Stimulated activated CD4-positive, alpha-beta T cell treated with anti-CD3 and anti-CD28 coated beads, Interleukin-15, amount 100 ng/mL, for 48 hours (primary cell): ENCODE results near the gene SLAIN1.
"Not testable (repeated sequence)": the region's sequence is repeated elsewhere in the genome, so short reads cannot be mapped to it uniquely, and the experiment has no call there.

Experiments used
- DNase-seq, 2 donors: peaks; one replicate each; pipeline ENCODE4 v3.0.0-alpha.2; 2020; ENCODE audit warnings: low read depth in 2 of 2

SLAIN1 gene

DNA sequence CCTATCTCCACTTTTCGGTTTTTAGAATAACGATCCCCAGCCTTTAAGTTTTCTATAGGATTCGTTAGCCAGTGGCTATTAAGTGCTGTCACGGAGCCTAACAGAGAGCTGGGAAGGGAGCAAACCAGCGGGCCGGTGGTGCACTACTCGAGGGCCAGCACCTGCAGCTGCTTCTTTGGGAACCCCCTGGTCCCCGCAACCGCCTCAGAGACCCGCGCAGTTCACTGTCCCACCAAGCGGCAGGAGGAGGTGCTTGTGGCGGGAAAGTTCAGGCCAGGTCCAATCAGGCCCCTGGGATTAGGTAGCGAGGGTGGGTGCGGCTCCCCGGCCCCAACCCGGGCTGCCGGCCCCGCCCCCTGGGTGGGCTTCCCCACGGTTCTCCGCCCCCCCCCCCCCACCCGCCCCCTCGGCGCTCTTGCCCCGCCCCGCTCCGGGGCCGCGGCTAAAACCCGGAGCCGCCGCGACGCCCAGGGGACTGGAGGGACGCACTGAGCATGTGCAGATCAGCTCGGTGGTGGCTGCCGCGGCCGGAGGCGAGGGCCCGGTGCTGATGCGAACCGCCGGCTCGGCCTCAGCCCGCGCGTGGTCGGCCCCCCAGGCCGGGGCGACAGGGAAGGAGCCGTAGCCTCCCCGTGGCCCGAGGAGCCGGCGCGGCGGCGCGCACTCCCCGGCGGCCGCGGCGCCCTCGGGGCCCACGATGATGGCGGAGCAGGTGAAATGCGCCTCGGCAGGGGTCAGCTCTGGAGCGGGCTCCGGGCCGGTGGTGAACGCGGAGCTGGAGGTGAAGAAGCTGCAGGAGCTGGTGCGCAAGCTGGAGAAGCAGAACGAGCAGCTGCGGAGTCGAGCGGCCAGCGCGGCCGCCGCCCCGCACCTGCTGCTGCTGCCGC, at the start of gene SLAIN1:
SLAIN1 (plus strand) TSS at position 471 of the 887 bp plus-strand sequence; CDS start at position 698, 227 bp downstream.
- DNase-seq = peak; percentile 59 to 72

DNA sequence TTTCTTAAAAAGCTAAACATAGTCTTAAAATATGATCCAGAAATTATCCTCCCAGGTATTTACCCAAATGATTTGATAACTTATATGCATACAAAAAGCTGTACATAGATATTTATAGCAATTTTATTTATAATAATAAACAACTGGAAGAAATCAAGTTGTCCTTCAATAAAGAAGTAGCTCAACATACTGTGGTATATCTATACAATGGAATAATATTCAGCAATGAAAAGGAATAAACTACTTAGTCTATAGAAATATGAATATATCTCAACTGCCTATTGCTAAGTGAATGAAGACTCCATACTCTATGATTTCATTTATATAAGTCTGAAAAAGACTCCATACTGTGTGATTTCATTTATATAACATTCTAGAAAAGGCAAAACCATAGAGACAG, 47.1 kb upstream of the SLAIN1 start:
- DNase-seq = no peak

DNA sequence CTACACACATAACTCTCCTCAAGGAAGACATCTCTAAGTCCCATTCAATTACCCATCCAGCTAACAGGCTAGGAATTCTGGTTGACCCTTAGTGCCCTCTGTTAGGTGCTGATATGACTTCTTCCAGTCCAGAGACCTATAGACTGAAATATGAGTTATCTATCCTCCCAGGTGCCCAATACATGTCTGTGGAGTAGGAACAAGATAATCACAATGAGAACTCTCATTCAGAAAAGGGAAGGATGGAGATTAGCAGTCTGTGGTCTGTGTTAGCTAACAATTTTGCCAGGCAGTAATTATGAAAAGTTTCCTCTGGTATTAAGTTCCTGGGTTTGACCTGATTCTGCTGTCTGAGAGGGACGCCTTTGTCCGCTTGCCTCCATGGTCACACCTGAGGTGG, 44.2 kb upstream of the SLAIN1 start:
- no peak for DNase-seq

DNA sequence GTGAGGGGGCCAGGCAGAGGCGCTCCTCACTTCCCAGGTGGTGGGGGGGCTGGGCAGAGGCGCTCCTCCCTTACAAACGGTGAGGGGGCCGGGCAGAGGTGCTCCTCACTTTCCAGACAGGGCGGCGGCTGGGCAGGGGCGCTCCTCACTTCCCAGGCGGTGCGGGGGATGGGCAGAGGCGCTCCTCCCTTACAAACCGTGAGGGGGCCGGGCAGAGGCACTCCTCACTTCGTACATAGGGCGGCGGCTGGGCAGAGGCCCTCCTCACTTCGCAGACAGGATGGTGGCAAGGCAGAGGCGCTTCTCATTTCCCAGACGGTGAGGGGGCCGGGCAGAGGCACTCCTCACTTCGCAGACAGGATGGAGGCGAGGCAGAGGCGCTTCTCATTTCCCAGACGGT, 37.5 kb upstream of the SLAIN1 start:
- DNase-seq = not testable (repeated sequence)

DNA sequence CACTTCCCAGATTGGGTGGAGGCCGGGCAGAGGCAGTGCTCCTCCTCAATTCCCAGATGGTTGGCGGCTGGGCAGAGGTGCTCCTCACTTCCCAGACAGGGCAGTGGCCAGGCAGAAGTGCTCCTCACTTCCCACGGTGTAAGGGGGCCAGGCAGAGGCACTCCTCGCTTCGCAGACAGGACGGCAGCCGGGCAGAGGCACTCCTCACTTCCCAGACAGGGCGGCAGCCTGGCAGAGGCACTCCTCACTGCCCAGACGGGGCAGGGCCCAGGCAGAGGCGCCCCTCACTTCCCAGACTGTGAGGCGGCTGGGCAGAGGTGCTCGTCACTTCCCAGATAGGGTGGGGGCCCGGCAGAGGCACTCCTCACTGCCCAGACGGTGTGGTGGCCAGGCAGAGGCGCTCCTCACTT, 36.6 kb upstream of the SLAIN1 start:
- DNase-seq = no peak

DNA sequence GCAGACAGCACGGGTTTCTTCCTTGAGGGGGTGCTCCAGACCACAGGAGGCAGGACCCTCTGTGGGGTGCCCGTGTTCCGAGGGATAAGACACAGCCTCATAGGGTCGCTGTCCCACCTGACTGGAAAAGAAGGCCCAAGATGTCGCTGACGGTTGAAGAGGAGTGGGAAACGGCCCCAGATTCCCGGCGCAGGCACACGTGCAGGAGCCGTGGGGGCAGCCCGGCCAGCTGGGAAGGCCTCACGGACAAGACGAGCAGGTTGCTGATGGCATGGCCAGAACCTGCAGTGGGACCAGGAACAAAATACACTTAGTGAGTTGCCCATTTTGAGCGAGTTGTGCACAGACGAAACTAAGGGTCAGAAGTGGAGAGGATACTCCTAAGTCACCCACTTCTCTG, 35.2 kb upstream of the SLAIN1 start:
- not testable (repeated sequence) for DNase-seq

DNA sequence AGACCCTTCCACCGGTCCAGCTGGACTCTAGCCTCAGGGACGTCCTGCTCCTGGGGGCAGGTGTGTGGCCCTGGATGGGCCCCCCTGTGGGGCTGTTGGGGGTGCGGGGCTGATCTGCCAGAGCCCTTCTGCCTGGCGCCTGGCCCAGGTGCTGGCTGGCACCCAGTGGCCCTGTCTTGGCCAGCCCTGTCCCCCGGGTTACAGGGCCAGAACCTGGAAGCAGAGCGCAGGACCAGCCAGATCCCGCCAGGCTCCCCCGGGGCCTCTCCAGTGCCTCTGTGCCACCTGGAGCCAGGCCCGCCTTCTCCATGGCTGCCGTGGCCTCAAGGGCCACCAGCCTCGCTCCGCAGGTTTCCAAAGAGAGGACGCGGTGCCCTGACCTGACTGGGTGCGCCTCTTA, 34.7 kb upstream of the SLAIN1 start:
- DNase-seq = not testable (repeated sequence)

DNA sequence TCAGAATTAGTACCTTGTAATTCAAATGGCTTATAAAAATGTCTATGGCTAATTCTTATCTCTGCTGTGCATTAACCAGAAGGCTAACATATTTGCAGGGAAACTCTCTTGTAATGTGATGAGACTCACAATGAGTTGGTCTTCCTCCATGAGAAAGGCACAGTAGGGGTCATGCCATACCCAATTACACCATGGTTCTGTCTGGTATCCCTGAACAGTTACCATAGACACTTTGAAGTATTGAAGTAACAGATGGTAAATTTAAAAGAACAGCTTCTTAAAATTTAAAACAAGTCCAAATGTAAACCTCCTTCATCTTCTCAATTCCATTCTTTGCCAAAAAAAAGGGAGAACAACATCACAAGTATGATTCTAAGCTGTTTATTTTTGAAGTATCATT, 22.6 kb upstream of the SLAIN1 start:
- no peak for DNase-seq

DNA sequence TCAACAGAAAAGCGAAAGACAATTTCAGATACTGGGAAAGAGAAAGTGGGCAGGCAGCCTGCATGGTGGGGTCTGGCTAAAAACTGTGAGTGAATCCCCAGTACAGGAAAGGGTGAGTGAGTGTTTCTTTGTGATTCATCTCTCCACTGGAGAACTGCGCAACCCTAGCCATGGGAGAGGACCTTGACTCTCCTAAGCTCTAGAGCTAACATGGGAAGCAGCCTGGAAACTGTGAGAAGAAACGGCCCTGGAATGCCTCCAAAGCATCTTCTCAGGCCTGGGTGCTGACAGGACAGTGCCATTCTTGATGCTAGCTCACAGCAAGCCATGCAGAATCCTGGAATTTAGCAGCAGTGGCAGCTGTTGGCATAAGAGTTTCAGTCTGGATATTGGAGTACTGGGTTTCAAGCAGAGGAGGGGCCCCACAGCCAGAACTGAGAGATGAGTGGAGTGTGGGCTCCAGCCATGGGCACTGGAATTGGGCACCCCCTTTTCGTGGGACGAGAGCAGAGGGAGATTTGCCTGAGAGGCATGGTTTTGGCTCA, 18.7 kb upstream of the SLAIN1 start:
- DNase-seq = no peak

DNA sequence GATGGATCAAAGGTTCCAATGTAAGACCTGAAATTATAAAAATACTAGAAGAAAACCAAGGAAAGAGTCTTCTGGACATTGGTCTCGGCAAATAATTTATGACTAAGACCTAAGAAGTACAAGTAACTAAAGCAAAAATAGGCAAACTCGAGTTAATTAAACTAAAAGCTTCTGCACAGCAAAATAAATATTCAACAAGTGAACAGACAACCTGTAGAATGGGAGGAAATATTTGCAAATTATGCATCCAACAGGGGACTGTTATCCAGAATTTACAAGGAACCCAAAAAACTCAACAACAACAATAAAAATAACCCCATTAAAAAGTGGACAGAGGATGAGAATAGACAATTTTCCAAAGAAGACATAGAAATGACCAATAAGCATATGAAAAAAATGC, 9.7 kb upstream of the SLAIN1 start:
- DNase-seq = no peak

DNA sequence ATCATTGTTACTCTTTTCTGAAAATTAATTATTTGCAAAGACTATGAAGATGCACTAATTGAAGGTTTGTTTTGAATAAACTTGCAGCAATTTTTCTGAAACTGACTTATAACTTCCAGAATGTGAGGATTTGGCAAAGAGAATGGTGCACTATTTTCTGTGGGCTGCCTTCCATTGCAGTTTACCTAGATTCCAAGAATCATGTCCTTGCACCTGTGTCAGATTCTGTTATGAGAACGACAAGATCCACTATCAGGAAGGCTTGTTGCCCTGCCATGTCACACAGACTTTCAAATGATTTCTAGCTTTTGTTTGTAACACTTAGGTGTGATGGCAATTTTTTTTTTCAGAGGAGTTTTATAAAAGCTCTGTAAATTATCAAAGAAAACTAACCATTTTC, 5.6 kb upstream of the SLAIN1 start:
- no peak for DNase-seq

DNA sequence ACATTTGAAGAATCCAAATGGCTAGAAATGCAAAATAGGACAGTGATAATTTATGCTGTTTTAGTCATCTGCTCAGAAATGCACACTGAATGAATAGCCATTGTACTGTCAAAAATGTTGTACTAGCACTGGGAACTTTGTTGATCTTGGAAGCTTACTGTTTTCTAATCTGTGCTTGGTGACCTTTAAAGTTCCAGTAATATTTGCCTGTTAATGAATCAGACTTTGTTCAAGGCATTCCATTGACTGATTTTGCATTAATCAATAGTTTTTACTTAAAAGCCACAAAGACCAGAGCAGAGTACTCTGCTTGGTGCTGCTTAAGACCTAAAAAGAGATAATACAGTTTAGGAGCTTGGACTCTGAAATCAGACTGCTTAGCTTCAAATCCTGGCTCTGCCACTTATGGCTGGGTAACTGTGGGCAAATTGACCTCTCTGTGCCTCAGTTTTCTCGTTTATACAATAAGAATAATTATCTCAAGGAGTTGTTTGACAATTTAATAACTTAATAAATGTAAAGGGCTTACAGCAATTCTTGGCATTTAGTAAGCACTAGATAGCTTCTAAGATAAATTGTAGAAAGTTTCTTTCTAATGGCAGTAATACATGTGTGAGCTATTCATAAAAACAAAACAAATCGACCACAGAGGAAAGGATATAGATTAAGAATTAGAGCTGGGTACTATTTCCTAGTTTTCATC, 4.6 kb upstream of the SLAIN1 start:
- DNase-seq = no peak

DNA sequence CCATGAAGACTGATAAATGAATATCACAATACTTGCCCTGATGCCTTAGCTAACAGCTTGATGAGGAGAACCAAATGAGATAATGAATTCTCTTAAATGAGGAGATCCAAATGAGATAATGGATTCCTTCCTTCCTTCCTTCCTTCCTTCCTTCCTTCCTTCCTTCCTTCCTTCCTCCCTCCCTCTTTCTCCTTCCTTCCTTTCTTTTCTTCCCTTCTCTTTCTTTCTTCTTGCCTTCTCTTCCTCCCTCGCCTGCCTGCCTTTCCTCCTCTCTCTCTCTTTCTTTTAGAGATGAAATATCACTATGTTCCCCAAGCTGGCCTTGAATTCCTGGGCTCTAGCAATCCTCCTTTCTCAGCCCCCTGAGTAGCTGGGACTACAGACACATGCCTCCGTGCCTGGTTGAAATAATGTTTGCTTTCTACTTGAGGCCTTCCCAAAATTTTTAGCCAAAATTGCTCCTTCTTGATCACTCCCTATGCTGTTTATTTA, 4.0 kb upstream of the SLAIN1 start:
- no peak for DNase-seq

DNA sequence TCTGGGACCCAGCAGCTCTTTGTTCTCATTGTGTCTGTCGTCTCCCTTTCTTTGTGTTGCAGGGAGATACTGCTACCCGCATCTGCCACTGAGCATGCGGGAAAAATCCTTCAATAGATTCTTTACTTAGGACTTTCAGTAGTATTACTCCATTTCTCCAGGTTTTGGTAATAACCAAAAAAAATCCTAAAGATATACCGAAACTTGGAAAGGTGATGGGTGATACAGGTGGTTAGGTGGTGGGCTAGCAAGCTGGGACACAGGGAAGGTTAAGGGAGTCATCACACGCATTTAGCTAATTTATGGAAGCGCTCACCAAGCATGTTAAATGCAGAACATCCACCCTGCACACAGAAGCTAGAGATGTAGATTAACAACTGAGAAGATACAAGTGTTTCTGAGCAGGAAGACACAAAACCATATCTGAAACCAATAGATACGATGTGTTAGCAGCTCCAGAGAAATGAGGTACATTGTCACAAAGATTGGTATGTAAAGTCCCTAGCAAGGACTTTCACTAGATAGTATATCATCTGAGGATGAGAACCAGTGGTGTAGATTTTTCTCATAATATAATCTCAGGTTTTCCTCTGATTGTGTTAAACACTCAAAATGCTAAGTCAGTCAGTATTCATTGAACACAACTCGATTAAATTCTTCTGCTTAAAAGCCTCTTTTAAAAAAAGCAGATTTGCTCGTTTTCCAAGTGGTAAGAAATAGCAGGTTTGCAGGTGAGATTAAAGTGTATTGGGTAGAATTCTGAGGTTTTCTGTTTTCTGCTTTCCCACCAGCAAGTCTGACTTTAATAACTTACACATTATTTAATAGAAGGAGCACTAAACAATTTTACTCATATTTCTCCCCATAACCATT, 1.2 kb upstream of the SLAIN1 start:
- no peak for DNase-seq

DNA sequence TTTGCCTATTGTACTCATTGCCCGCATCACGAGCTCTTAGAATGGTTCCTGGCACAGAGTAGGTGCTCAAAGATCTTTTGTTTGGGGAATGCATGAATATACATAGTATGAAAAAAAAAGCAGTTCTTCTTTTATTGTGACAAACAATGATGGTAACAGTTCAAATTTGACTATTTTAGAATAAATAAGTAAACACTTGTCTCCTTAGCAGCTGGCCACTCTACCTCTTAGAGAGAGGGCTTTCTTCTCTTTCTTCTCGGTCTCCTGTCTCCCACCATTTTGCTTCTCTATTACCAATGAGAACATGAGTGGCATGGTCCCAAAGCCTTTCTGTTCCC, 639 bp upstream of the SLAIN1 start:
- DNase-seq = no peak

DNA sequence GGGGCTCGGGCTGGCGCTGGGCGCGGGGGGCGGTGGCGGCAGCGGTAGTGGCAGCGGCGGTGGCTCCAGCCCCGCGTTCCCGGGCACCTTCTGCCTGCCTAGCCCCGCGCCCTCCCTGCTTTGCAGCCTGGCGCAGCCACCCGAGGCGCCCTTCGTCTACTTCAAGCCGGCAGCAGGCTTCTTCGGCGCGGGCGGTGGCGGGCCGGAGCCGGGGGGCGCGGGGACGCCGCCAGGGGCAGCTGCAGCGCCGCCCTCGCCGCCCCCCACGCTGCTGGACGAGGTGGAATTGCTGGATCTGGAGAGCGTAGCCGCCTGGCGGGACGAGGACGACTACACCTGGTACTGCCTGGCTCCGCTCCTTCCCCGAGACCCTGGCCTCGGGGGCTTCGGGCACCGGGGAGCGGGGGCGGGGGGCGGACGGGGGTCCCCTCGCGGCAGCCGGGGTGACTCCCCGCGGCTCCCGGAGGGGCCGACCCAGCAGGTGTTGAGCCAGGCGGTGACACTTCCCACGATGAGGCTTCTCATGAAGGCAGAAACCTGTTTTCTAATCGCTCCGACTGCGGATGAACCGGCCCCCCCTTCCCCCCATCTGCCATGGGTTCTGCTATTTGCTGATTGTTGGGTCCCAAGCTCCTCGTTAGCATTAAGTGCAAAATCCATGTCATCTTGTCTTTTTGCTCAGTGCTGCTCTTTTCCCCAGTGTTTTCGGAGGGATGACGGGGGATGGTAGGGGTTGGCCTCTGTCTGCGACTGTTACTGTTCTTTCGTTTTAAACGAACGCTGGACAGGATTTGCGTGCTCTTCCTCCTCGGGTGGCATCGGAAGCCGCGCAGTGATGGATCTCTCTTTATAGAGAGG, 943 bp downstream of the SLAIN1 start:
- peak; percentile 13 to 15 for DNase-seq

DNA sequence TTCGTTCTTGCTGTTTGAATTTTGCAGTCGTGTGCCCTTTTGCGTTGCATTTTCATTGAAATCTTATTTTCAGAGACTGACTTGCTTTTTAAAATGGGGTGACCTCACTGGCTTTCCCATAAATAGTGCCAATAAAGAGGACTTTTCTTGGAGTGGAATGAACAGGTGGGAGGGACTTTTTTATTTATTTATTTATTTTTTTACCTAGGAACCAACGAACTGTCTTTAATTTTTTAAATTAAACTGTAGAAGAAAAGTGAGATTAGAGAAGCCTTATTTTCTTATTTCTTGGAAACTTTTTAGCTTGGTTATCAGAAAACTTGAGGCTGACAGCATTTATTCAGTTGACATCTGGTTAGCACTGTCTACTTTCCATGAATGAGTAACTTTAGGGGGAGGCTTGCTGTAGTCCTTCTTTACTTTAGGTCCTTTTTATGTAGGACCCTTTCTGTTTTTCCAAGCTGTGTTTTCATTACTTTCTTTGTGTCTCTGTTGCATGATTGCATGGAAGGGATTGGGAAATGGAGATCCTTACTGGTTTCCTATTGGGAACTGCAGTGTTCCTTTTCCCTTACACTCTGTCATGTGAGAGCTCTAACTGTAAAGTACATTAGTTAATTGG, 1.7 kb downstream of the SLAIN1 start:
- DNase-seq = no peak

DNA sequence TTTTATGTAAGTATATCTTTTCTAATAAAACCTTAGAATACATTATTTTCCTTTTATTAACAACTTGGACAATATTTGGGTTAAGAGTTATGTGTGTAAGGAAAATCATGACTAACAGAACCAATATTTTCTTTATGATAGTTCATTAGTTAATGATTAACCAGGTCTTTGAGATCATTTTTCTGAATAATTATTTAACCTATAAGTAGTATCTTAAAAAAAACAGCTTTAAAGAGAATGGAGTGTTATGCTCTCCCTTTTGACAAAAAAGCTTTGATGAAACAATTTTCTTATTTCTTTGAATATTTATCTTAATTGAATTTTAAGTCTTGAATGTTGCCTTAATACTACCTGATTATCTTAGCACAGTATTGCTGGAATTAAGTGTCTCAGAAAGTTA, 3.8 kb downstream of the SLAIN1 start:
- DNase-seq = no peak

DNA sequence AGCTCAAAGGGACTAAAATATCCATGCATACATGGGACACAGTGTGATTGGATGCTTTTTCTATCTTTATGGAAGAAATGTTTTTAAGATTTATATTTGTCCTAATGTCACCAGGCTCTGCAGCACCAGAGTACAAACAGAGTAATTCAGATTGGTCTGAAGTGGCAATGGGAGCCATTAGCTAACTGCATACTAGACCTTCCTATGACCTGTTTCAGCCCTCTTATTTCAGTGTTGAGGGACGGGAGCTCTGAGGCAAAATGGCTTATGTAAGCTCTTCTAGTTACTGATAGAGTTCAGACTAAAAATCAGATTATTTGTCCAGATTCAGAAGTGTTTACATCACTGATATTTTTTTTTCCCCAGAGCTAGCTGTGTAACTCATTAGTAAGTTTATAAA, 4.9 kb downstream of the SLAIN1 start:
- DNase-seq = no peak

DNA sequence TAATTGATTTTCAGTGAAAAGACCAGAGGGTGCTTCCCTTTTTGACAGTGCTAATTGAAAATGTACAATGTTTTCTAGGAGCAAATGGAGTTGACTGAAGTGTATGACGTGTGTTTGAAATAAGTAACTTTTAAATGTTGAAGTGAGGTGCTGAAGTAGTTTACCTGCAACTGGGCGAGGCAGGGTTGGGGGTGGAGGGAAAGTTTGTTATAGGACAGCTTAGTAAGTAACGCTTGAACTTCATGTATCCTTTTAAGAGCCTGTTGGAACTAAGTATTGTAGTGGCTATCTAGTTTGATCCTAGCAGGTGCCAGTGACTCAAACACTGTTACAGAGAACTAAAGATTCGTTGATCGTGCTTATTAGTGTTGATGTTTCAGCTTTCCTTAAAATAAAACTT, 5.9 kb downstream of the SLAIN1 start:
- no peak for DNase-seq
